Fibroblast of pulmonary artery (primary cell): ENCODE results near the gene DNPH1.

Experiments
- DNase-seq: peaks from one replicate; pipeline ENCODE4 v3.0.0-alpha.2; 2010; ENCODE audit warnings: low read depth
- H3K4me3 ChIP-seq: replicated peaks from 2 replicates; pipeline ENCODE4 v1.5.1; 2011; ENCODE audit warnings: low read depth, mild to moderate bottlenecking, control low read depth, low read length, moderate library complexity
- TF ChIP-seq, protein P1 (sequence below): IDR thresholded peaks from 2 replicates; pipeline ENCODE4 v1.5.1; 2011; ENCODE audit warnings: mild to moderate bottlenecking, control low read depth, low read length, inconsistent platforms; ENCODE audit errors: missing control alignments

Gene DNPH1

DNA sequence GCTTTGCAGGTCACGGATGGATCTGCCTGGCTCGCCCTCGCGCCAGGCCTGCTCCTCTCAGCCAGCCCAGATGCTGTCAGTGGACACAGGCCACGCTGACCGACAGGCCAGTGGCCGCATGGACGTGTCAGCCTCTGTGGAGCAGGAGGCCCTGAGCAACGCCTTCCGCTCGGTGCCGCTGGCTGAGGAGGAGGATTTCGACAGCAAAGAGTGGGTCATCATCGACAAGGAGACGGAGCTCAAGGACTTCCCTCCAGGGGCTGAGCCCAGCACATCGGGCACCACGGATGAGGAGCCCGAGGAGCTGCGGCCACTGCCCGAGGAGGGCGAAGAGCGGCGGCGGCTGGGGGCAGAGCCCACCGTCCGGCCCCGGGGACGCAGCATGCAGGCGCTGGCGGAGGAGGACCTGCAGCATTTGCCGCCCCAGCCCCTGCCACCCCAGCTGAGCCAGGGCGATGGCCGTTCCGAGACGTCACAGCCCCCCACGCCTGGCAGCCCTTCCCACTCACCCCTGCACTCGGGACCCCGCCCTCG lies 33.6 kb upstream of the DNPH1 start:
- no peak overlapping the region for H3K4me3 ChIP-seq
- TF ChIP-seq, protein P1, sequence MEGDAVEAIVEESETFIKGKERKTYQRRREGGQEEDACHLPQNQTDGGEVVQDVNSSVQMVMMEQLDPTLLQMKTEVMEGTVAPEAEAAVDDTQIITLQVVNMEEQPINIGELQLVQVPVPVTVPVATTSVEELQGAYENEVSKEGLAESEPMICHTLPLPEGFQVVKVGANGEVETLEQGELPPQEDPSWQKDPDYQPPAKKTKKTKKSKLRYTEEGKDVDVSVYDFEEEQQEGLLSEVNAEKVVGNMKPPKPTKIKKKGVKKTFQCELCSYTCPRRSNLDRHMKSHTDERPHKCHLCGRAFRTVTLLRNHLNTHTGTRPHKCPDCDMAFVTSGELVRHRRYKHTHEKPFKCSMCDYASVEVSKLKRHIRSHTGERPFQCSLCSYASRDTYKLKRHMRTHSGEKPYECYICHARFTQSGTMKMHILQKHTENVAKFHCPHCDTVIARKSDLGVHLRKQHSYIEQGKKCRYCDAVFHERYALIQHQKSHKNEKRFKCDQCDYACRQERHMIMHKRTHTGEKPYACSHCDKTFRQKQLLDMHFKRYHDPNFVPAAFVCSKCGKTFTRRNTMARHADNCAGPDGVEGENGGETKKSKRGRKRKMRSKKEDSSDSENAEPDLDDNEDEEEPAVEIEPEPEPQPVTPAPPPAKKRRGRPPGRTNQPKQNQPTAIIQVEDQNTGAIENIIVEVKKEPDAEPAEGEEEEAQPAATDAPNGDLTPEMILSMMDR: no peak
- DNase-seq: no peak

DNA sequence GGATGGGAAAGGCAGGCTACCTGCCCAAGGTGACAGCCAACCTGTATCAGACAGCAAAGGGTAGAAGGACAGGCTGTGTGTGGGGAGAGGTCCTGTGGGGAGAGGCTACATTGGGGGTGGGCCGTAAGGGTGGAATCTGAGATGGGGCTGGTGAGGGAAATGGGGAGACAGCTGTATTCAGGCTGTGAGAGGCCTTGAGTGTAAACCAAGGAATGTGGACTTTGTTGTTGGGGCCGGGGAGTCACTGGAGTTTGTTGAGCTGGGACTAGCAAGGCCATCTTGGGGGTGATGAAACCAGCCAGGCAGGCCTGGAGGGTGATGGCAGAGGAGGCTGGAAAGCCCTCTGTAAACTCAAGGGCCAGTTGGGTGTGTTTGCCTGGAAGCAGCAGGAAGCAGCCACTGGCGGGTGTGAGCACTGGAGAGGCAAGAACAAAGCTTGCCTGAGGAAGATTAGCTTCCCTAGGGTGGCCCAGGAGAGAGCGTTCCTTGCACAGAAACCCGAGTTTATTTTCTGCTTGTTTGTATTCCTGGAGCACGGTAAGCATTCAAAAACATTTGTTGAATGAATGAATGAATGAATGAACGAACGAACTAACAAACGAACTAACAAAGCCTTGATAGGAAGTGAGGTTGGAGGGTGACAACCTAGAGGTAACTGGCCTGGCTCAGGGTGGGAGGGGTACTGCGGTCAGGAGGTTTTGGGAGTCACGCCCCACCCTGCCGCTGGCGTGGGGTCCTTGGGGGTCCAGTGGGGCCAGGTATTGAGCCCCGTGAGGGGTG lies 32.9 kb upstream of the DNPH1 start:
- no peak for DNase-seq
- TF ChIP-seq, protein P1: no peak
- no peak overlapping the region for H3K4me3 ChIP-seq

DNA sequence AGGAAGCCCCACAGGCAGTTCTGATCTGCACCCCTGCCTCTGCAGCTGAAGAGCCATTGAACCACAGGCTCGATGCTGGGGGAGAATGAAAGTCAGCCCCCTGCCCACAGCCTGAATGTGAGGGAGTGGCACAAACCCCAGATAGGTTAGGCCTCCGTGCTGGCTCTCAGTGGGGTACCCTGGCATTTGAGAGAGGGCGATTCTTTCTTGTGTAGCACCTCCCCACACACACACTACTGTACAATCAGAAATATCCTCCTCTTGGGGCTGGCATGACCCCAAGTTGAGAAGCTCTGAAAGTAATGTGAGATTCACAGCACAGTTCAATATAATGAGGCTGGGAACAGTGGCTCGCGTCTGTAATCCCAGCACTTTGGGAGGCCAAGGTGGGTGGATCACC lies 31.9 kb upstream of the DNPH1 start:
- DNase-seq: no peak
- no peak overlapping the region for H3K4me3 ChIP-seq
- TF ChIP-seq, protein P1: no peak

DNA sequence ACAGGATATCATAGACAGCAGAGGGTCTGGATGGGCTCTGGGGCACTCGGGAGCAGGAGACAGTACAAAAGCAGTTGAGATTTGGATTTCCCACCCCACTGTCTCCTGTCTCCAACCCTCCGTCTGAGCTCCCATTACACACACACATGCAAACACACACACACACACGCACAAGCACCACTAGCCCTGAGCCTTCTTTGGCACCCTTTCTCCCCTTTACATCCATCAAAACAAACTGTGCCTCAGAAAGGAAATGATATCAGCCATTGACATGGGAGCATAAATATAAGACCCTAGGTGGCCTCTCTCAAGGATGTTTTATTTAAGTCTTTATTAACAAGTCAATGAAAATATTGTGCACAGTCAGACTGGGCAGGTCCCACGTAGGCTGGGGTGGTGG lies 31.5 kb upstream of the DNPH1 start:
- TF ChIP-seq, protein P1: no peak
- H3K4me3 ChIP-seq: no peak overlapping the region
- DNase-seq: no peak

DNA sequence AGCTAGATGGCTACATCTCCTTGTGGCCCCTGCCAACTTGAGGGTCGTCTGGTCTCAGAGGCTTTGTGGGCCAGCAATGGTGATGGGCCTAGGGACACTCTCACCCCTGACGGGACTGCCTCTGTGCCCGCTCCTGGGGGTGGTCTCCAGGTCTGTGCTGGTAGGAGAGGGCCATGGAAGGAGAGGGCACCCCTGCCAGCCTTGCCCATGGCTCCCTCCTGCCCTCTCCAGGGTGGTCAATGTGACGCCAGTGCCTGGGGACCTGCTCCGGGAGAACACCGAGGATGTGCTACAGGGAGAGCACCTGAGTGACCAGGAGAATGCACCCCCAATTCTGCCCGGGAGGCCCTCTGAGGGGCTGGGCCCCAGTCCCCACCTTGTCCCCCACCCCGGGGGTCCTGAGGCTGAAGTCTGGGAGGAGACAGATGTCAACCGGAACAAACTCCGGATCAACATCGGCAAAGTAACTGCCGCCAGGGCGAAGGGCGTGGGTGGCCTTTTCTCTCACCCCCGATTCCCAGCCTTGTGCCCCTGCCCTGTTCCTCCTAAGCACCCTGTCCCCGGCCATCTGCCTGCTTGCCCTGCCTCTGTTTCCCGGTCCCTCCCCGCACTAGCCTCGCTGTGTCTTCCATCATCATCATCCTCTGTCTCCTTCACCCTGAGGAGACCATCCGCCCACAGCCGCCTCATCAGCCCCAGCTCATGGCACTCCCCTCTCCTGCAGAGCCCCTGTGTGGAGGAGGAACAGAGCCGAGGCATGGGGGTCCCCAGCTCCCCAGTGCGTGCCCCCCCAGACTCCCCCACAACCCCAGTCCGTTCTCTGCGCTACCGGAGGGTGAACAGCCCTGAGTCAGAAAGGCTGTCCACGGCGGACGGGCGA lies 29.8 kb upstream of the DNPH1 start:
- no peak overlapping the region for H3K4me3 ChIP-seq
- TF ChIP-seq, protein P1: no peak
- DNase-seq: no peak

DNA sequence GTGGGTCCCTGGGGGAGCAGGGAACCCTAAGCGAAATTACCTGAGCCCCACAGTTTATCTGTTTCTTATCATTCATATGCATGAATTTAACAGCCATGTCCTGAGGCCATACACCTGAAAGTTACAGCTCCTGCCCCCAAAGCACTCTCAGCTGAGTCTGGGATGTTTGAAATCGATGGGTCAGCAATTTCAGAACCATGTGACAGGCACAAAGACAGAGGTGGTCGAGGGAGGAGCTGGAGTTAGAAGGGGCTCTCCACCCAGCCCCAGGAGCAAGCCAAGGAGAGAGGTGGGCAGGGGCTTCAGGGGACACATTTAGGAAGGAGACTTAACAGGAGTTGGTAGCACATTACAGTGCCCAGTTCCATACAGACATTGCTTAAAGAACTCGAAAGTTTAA lies 28.9 kb upstream of the DNPH1 start:
- no peak overlapping the region for H3K4me3 ChIP-seq
- TF ChIP-seq, protein P1: no peak
- no peak for DNase-seq
